ENCODE measurements around the gene KTI12. TPM values are rescaled to one million over a fixed set of nuclear protein-coding genes. Genes with fewer than 3 reads are reported as not detected.

KTI12 gene
- total and polyA plus RNA-seq, 2 donors (not counting 3 experiments of a cell fraction or from before 2014, with no cell fraction given): 10.0 to 12.7 TPM

GRCh38 chr1:52072291-52072690, 38.7 kb upstream of the KTI12 start:
- ChIA-PET CTCF (interaction anchor here (1.2 kb wide), 1 partner anchor 11 kb away, joined by 4 read pairs; no protein-coding TSS in a partner anchor), POLR2A (no interaction called here)
- Histone ChIP-seq H3K4me1 (ENCODE audit: control insufficient read depth, extremely low read depth, insufficient read depth, low read length) (no peaks in the 10 kb centered on the region), H3K9ac (replicated peaks; ENCODE audit: extremely low read depth, insufficient read depth, low read length) (no peak overlapping the region), H3K79me2 (ENCODE audit: control insufficient read depth, insufficient read depth, low read length) (peaks cover 41% of the 10 kb centered on the region), H3K27ac (ENCODE audit: insufficient read depth, low read depth, low read length) (no peak overlapping the region), H3K4me2 (ENCODE audit: insufficient read depth, low read length) (no peak overlapping the region), H3K27me3 (ENCODE audit: control insufficient read depth in 2 of 2, insufficient read depth in 2 of 2, low read length in 2 of 2) (no peaks in the 10 kb centered on the region), H3K9me3 (replicated peaks; ENCODE audit: control insufficient read depth, insufficient read depth, low read length) (no peaks in the 10 kb centered on the region), H2AFZ (ENCODE audit: low read depth, low read length) (no peak overlapping the region), H3K9me1 (replicated peaks; ENCODE audit: control insufficient read depth, extremely low read depth, insufficient read depth, low read length) (no peaks in the 10 kb centered on the region), H3K4me3 (replicated peaks in 1 of 3; ENCODE audit: insufficient read depth in 1 of 3, low read depth in 1 of 3, low read length in 3 of 3) (no peak overlapping the region), H3K36me3 (ENCODE audit: control insufficient read depth in 2 of 2, extremely low read depth in 1 of 2, insufficient read depth in 2 of 2, low read length in 2 of 2) (peaks cover 2 to 11% of the 10 kb centered on the region in 2 experiments), H4K20me1 (replicated peaks; ENCODE audit: control insufficient read depth, extremely low read depth, insufficient read depth, low read length) (no peaks in the 10 kb centered on the region)
- TF ChIP-seq MYC (IDR thresholded peaks at IDR 0.05; ENCODE audit: low read depth, low read length) (no peak), POLR2AphosphoS5 (IDR thresholded peaks at IDR 0.05; ENCODE audit: insufficient read depth, low read depth, low read length) (no peak), POLR2A (IDR thresholded peaks at IDR 0.05; ENCODE audit: low read depth, low read length) (no peak), GATA2 (IDR thresholded peaks at IDR 0.05; ENCODE audit: insufficient read depth, insufficient read length, low read depth, low read length) (no peak), CTCF (IDR thresholded peaks at IDR 0.05; ENCODE audit: extremely low read depth in 1 of 2, insufficient read depth in 1 of 2, low read depth in 1 of 2, low read length in 2 of 2) (no peak), EZH2 (IDR thresholded peaks at IDR 0.05; ENCODE audit: borderline replicate concordance, low read depth, low read length, severe bottlenecking) (no peak), FOS (IDR thresholded peaks at IDR 0.05; ENCODE audit: borderline replicate concordance, insufficient read depth, low read length) (no peak), JUN (IDR thresholded peaks at IDR 0.05; ENCODE audit: borderline replicate concordance, insufficient read depth, insufficient read length, low read depth) (no peak)
- TF ChIP-seq, protein P1, sequence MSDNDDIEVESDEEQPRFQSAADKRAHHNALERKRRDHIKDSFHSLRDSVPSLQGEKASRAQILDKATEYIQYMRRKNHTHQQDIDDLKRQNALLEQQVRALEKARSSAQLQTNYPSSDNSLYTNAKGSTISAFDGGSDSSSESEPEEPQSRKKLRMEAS (IDR thresholded peaks at IDR 0.05; ENCODE audit: insufficient read depth, insufficient read length): no peak
- no peak for DNase-seq (ENCODE audit: low read depth, low spot score)
- BruUV-seq (replicated peaks): no TSS peak
- no peak for FAIRE-seq
- intact Hi-C loops (cut with micrococcal nuclease) (no loop called here), dilution Hi-C loops (cut with MboI; ENCODE audit: extremely low pct_ligation_motif_present, low sequenced_read_pairs) (no loop called here)
